Measurements from ENCODE around the gene MAPKAPK5. TPM values are rescaled to one million over a fixed set of nuclear protein-coding genes. Genes with fewer than 3 reads are reported as not detected.

MAPKAPK5 gene
- total and polyA plus RNA-seq, 8 donors: 9.3 to 25.2 (median 18.8) TPM

DNA sequence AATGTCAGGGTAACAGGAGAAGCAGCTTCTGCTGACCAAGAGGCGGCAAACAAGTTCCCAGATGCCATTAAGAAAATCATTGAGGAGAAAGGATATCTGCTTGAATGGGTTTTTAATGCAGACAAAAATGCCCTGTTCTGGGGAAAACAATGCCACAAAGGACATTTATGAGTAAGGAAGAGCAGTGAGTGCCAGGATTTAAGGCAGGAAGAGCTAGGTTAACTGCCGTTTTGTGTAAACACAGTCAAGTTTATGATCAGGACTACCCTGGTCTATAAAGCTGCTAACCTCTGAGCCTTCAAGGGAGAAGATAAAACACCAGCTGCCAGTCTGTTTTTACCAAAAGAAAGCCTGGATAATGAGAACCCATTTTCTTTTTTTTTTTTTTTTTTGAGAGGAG, 8.5 kb downstream of the MAPKAPK5 start:
- DNase-seq: no peak
- intact Hi-C loops (cut with DNase I): no loop called here
- Histone ChIP-seq H3K27ac (no peak overlapping the region), H3K36me3 (no peaks in the 10 kb centered on the region), H3K4me1 (no peaks in the 10 kb centered on the region), H3K4me3 (no peak overlapping the region), H3K27me3 (no peaks in the 10 kb centered on the region), H3K9me3 (no peaks in the 10 kb centered on the region)
- TF ChIP-seq CTCF (IDR thresholded peaks at IDR 0.05): no peak
- FAIRE-seq: no peak
- ATAC-seq: no peak
- 92 to 95% methylated on average over 2 of the region's 2 CpGs for WGBS, 2 donors

DNA sequence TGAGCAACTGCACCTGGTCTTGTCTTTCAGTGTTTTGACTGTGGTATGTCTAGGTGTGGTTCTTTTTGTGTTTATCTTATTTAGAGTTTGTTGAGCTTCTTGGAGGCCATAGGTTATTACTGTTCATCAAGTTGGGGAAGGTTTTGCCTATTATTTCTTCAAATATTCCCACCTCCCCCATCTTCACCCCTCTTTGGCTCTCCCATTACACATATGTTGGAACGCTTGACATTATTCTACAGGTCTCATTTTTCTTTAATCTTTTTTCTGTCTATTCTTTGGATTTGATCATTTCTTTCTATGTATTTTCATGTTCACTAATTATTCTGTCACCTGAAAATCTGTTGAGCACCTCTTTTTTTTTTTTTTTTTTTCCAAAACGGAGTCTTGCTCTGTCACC, 16.2 kb downstream of the MAPKAPK5 start:
- Histone ChIP-seq H3K36me3 (no peaks in the 10 kb centered on the region), H3K27me3 (no peaks in the 10 kb centered on the region), H3K4me1 (no peaks in the 10 kb centered on the region), H3K27ac (no peak overlapping the region), H3K9me3 (no peaks in the 10 kb centered on the region), H3K4me3 (no peak overlapping the region)
- no peak for TF ChIP-seq CTCF (IDR thresholded peaks at IDR 0.05)
- FAIRE-seq (no peak), DNase-seq (no peak), ATAC-seq (no peak)
- intact Hi-C loops (cut with DNase I): no loop called here
- 98 to 100% methylated on average over 2 of the region's 2 CpGs for WGBS, 2 donors

DNA sequence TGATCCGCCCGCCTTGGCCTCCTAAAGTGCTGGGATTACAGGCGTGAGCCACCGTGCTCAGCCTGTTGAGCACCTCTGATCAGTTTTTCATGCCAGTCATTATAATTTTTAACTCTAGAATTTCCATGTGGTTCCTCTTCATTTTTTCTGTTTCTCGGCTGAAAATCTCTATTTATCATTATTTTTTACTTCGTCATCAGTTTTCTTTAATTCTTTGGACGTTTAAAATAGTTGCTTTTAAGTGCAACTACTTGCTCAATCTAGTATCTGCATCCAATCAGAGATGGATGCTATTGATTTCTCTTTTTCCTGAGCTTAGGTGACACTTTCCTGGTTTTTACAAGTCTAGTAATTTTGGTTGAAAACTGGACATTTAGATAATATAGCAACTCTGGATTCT, 16.8 kb downstream of the MAPKAPK5 start:
- H3K4me1 ChIP-seq: no peaks in the 10 kb centered on the region
- DNase-seq: no peak
- intact Hi-C loops (cut with DNase I): no loop called here
- H3K27me3 ChIP-seq: no peaks in the 10 kb centered on the region
- no peak for TF ChIP-seq CTCF (IDR thresholded peaks at IDR 0.05)
- H3K36me3 ChIP-seq: no peaks in the 10 kb centered on the region
- no peak for ATAC-seq
- FAIRE-seq: no peak
- no peak overlapping the region for H3K27ac ChIP-seq
- 91 to 95% methylated on average over 6 to 7 of the region's 7 CpGs for WGBS, 2 donors
- H3K9me3 ChIP-seq: no peaks in the 10 kb centered on the region
- no peak overlapping the region for H3K4me3 ChIP-seq

DNA sequence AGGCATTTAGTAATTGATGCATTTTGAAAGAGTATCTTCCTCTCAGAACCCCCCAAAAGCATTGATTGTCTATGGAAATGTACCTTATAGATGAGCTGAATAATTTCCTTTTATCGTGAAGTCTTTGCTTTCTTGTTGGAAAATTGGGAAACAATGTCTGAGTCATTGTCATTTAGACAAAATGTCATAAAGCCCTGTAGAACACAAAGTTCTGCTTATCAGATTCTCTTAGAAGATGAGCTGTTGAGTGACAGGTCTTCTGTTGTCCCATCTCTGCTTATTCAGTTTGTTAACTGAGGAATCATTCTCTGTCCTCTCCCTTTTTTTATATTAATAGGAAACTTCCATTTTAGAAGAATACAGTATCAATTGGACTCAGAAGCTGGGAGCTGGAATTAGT, 22.9 kb downstream of the MAPKAPK5 start:
- intact Hi-C loops (cut with DNase I): no loop called here
- H3K36me3 ChIP-seq: peaks cover 0 to 30% (median 4%) of the 10 kb centered on the region in 3 donors
- no peak overlapping the region for H3K27ac ChIP-seq
- no peak for TF ChIP-seq CTCF (IDR thresholded peaks at IDR 0.05)
- no peaks in the 10 kb centered on the region for H3K9me3 ChIP-seq
- WGBS, 2 donors: 94 to 97% methylated on average over 1 of the region's 1 CpG
- no peak for ATAC-seq
- no peak overlapping the region for H3K4me3 ChIP-seq
- DNase-seq: no peak
- H3K4me1 ChIP-seq: no peaks in the 10 kb centered on the region
- H3K27me3 ChIP-seq: no peaks in the 10 kb centered on the region
- FAIRE-seq: no peak

GRCh38 chr12:111867531-111867930, 25.5 kb downstream of the MAPKAPK5 start:
- no peak overlapping the region for H3K4me3 ChIP-seq
- no peak for TF ChIP-seq CTCF (IDR thresholded peaks at IDR 0.05)
- H3K27ac ChIP-seq: no peak overlapping the region
- intact Hi-C loops (cut with DNase I): no loop called here
- DNase-seq (no peak), FAIRE-seq (no peak), ATAC-seq (no peak)
- WGBS, 2 donors: 84 to 88% methylated on average over 2 of the region's 2 CpGs
- H3K36me3 ChIP-seq: peaks cover 0 to 56% (median 10%) of the 10 kb centered on the region in 3 donors
- no peaks in the 10 kb centered on the region for H3K9me3 ChIP-seq
- no peaks in the 10 kb centered on the region for H3K4me1 ChIP-seq
- H3K27me3 ChIP-seq: no peaks in the 10 kb centered on the region
